Gastroesophageal sphincter (tissue), 4 donors: ENCODE data around the gene NCOR1. TPM values are rescaled to one million over a fixed set of nuclear protein-coding genes. Genes with fewer than 3 reads are reported as not detected.

Experiments used
- ATAC-seq: fragments of 150-250 bp; one replicate; pipeline ENCODE4 v1.9.1; 2016; ENCODE audit warnings: mild to moderate bottlenecking, moderate library complexity
- H3K27ac ChIP-seq, 4 donors: fragments of 200-600 bp; sonication (generic) in 3 of 4; 1 replicate in 3 of 4; 2 replicates in 1 of 4; pipeline ENCODE4 v1.5.1; 2016 to 2019
- H3K27me3 ChIP-seq: fragments of 200-600 bp; sonication (generic); one replicate; pipeline ENCODE4 v1.5.1; 2019
- H3K36me3 ChIP-seq, 2 donors: fragments of 200-600 bp; sonication (generic); one replicate each; pipeline ENCODE4 v1.5.1; 2019; ENCODE audit warnings: control low read depth in 1 of 2
- H3K4me1 ChIP-seq, 3 donors: fragments of 200-600 bp; sonication (generic); 1 replicate in 2 of 3; 2 replicates in 1 of 3; pipeline ENCODE4 v1.5.1; 2016 to 2019; ENCODE audit warnings: control low read depth in 2 of 3
- H3K4me3 ChIP-seq, 2 donors: fragments of 200-600 bp; sonication (generic); one replicate each; pipeline ENCODE4 v1.5.1; 2019; ENCODE audit warnings: mild to moderate bottlenecking in 1 of 2, moderate library complexity in 1 of 2
- H3K9me3 ChIP-seq, 3 donors: fragments of 200-600 bp; sonication (generic); one replicate each; pipeline ENCODE4 v1.5.1; 2017 to 2019; ENCODE audit warnings: control low read depth in 2 of 3
- EP300 ChIP-seq: sonication (generic); formaldehyde crosslinking; IDR thresholded peaks from one replicate; pipeline ENCODE4 v1.6.1; 2017; ENCODE audit warnings: antibody characterized with exemption, mild to moderate bottlenecking
- POLR2A ChIP-seq, 2 donors: fragments of 450-650 bp; IDR thresholded peaks; one replicate each; pipeline ENCODE4 v1.6.1; 2017; ENCODE audit warnings: antibody characterized with exemption in 2 of 2, mild to moderate bottlenecking in 2 of 2, moderate library complexity in 1 of 2
- POLR2AphosphoS5 ChIP-seq: sonication (generic); formaldehyde crosslinking; IDR thresholded peaks from one replicate; pipeline ENCODE4 v1.6.1; 2017; ENCODE audit warnings: antibody characterized with exemption
- WGBS, 2 donors: methylation state at CpG; one replicate each; pipeline ENCODE4 v1.1.5; 2018; ENCODE audit warnings: low coverage in 1 of 2; 5-methylcytosine and 5-hydroxymethylcytosine counted together
- total RNA-seq, 4 donors: library from RNA; depleted of rRNA; stranded (reverse); fragments of >200 nt; gene quantifications; one replicate each; pipeline ENCODE4 v1.1.0, GENCODE V29; 2016
- TF ChIP-seq, protein P1 (sequence below), 4 experiments: fragments of 200-600 bp in 2 of 4; fragments of 450-650 bp in 2 of 4; sonication (generic) in 1 of 4; IDR thresholded peaks; one replicate each; pipeline ENCODE4 v1.5.1; 2017 to 2019; ENCODE audit warnings: antibody characterized with exemption in 4 of 4, mild to moderate bottlenecking in 2 of 4, moderate library complexity in 2 of 4

Gene NCOR1
- total RNA-seq, 4 donors from 2014 or later, result 76.3 to 160 (median 108) TPM

DNA sequence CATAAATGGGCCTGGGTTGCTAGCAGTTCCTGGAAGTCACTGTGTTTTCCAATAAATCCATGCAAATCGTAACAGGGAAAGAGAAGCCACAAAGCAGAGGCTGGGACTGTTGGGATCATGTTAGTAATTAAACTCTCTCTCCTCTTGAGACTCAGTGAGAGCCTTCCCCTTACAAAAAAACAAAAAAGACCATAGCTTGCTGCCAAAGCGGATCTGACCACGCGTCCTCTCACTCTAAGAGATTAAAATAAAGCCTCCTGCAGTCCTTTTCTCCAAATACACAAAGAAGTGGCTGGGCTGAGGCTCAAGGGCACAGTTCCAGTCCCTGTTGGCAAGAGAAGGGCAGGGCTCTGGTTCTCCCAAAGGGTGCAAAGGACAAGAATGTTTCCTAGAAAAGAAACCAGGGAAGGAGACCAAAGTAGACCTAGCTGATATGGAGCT is 40.2 kb upstream of the NCOR1 start:
- peak; percentile 58 for TF ChIP-seq POLR2AphosphoS5
- TF ChIP-seq, protein P1, sequence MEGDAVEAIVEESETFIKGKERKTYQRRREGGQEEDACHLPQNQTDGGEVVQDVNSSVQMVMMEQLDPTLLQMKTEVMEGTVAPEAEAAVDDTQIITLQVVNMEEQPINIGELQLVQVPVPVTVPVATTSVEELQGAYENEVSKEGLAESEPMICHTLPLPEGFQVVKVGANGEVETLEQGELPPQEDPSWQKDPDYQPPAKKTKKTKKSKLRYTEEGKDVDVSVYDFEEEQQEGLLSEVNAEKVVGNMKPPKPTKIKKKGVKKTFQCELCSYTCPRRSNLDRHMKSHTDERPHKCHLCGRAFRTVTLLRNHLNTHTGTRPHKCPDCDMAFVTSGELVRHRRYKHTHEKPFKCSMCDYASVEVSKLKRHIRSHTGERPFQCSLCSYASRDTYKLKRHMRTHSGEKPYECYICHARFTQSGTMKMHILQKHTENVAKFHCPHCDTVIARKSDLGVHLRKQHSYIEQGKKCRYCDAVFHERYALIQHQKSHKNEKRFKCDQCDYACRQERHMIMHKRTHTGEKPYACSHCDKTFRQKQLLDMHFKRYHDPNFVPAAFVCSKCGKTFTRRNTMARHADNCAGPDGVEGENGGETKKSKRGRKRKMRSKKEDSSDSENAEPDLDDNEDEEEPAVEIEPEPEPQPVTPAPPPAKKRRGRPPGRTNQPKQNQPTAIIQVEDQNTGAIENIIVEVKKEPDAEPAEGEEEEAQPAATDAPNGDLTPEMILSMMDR (IDR thresholded peaks at IDR 0.05), result no peak
- Histone ChIP-seq H3K4me1 (peaks cover 0 to 28% (median 6%) of the 10 kb centered on the region in 3 donors), H3K27me3 (no peaks in the 10 kb centered on the region), H3K27ac (peak overlapping the region in 3 of 4 donors; percentile 29 to 72 (median 47)), H3K36me3 (no peaks in the 10 kb centered on the region), H3K9me3 (no peaks in the 10 kb centered on the region), H3K4me3 (peak overlapping the region in 1 of 2 donors; percentile 29)
- peak; percentile 69 for ATAC-seq
- WGBS, 2 donors, result 9 to 17% methylated on average over 1 to 4 of the region's 4 CpGs

DNA sequence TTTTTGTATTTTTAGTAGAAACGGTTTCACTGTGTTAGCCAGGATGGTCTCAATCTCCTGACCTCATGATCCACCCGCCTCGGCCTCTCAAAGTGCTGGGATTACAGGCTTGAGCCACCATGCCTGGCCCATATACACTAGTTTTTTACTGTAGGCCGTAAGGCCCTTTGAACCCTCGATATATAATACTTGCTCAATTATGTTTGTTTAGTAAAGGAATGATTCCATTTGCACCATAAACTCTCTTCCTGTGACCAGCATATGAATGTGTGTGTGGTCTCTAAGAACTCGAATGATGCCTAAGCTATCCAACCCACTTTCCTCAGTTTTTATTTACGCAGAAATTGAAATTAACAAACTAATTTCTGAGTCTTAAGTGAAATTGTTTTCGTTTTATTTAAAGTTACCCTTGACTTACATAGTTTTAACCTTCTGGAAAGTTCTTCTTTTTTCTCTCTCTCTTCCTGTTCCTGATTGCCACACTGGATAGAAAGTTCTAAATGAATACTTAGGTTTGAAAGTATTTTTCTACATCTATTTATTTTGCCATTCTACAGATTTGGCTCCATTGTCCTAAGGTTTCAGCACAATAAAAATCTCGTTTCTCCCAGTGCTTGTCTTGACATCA is 39.6 kb upstream of the NCOR1 start:
- no peak for ATAC-seq
- H3K27ac ChIP-seq, result peak overlapping the region in 2 of 4 donors; percentile 47 to 72

DNA sequence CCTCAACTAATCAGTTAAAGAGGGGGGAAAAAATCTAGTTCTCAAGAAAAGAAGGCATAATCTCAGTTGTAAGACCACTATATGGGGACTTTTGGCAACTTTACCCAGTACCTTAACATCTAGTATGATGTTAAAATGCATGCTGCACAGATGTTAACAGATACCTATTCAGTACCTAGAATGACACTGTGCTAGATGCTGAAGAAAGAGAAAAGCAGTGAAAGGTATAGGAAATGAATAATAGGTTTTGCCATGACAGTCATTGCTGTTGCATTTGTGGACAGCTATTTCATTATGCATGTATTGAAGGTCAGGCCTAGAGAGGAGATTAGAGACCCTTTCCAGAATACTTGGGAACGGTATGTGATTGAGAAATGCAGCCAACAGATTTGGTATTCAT is 36.2 kb upstream of the NCOR1 start:
- TF ChIP-seq EP300 (no peak), POLR2AphosphoS5 (no peak), POLR2A (IDR thresholded peaks at IDR 0.05) (no peak)
- TF ChIP-seq, protein P1 (IDR thresholded peaks at IDR 0.05), result no peak

More for the DNA sequence above, 39.6 kb upstream of the NCOR1 start:
- peaks cover 0 to 28% (median 6%) of the 10 kb centered on the region in 3 donors for H3K4me1 ChIP-seq
- H3K36me3 ChIP-seq, result no peaks in the 10 kb centered on the region
- WGBS, 2 donors, result 65 to 69% methylated on average over 5 to 9 of the region's 9 CpGs
- TF ChIP-seq POLR2A (IDR thresholded peaks at IDR 0.05), result no peak
- no peak for TF ChIP-seq POLR2AphosphoS5
- no peak for TF ChIP-seq EP300
- TF ChIP-seq, protein P1 (IDR thresholded peaks at IDR 0.05), result no peak
- H3K9me3 ChIP-seq, result no peaks in the 10 kb centered on the region
- no peaks in the 10 kb centered on the region for H3K27me3 ChIP-seq
- H3K4me3 ChIP-seq, result no peak overlapping the region

DNA sequence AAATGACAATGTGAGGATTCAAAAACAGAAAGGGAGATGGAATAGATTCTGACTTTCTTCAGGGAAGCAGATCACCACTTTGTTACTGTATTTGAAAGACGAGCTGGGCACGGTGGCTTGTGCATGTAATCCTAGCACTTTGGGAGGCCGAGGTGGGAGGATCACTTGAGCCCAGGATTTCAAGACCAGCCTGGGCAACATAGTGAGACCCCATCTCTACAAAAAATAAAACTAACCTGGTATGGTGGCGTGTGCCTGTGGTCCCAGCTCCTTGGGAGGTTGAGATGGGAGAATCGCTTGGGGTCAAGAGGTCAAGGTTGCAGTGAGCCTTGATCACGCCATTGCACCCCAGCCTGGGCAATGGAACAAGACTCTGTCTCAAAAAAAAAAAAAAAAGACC is 35.7 kb upstream of the NCOR1 start:
- ATAC-seq, result no peak
- peaks cover 0 to 22% (median 2%) of the 10 kb centered on the region in 3 donors for H3K4me1 ChIP-seq
- 94 to 100% methylated on average over 1 to 6 of the region's 6 CpGs for WGBS, 2 donors
- H3K27ac ChIP-seq, result no peak overlapping the region
- H3K4me3 ChIP-seq, result no peak overlapping the region
- TF ChIP-seq POLR2A (IDR thresholded peaks at IDR 0.05), result no peak
- TF ChIP-seq POLR2AphosphoS5, result no peak
- TF ChIP-seq, protein P1 (IDR thresholded peaks at IDR 0.05), result no peak
- TF ChIP-seq EP300, result no peak
- H3K27me3 ChIP-seq, result no peaks in the 10 kb centered on the region
- no peaks in the 10 kb centered on the region for H3K9me3 ChIP-seq
- no peaks in the 10 kb centered on the region for H3K36me3 ChIP-seq

More for the DNA sequence above, 36.2 kb upstream of the NCOR1 start:
- Histone ChIP-seq H3K27me3 (no peaks in the 10 kb centered on the region), H3K4me3 (no peak overlapping the region), H3K36me3 (no peaks in the 10 kb centered on the region), H3K27ac (no peak overlapping the region), H3K4me1 (peaks cover 0 to 27% (median 6%) of the 10 kb centered on the region in 3 donors), H3K9me3 (no peaks in the 10 kb centered on the region)
- no peak for ATAC-seq
- 91 to 100% methylated on average over 1 of the region's 1 CpG for WGBS, 2 donors

DNA sequence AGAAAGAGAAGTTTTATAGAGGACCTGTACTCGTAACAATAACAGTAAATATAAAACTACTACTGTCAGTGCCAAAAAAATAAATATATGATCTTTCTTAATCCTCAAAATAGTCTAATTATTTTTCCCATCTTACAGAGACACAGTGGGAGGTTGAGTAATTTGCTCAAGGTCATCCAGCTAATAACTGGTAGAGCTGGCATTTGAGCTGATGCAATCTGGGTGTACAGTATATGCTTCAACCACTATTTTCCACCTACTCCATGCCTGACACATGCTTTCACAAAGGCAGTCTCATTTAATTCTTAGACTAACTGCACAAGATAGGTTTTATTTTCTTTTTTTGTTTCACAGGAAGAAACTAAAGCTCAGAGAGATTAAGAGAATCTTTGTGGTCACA is 35.3 kb upstream of the NCOR1 start:
- no peaks in the 10 kb centered on the region for H3K27me3 ChIP-seq
- no peak overlapping the region for H3K27ac ChIP-seq
- H3K9me3 ChIP-seq, result no peaks in the 10 kb centered on the region
- 57 to 100% methylated on average over 1 of the region's 1 CpG for WGBS, 2 donors
- H3K36me3 ChIP-seq, result no peaks in the 10 kb centered on the region
- TF ChIP-seq, protein P1 (IDR thresholded peaks at IDR 0.05), result no peak
- TF ChIP-seq EP300, result no peak
- TF ChIP-seq POLR2AphosphoS5, result no peak
- no peak for TF ChIP-seq POLR2A (IDR thresholded peaks at IDR 0.05)
- ATAC-seq, result no peak
- no peak overlapping the region for H3K4me3 ChIP-seq
- H3K4me1 ChIP-seq, result peaks cover 0 to 18% (median 0%) of the 10 kb centered on the region in 3 donors
